NCI-H524 (cell line): ENCODE measurements around the gene GOLGA6C.
"Not testable (repeated sequence)": the region's sequence is repeated elsewhere in the genome, so short reads cannot be mapped to it uniquely, and the experiment has no call there.

Experiments used
- DNase-seq, 2 experiments: peaks; one replicate each; lab custom pipeline; 2025; lab: John Stamatoyannopoulos, UW

GOLGA6C gene

DNA sequence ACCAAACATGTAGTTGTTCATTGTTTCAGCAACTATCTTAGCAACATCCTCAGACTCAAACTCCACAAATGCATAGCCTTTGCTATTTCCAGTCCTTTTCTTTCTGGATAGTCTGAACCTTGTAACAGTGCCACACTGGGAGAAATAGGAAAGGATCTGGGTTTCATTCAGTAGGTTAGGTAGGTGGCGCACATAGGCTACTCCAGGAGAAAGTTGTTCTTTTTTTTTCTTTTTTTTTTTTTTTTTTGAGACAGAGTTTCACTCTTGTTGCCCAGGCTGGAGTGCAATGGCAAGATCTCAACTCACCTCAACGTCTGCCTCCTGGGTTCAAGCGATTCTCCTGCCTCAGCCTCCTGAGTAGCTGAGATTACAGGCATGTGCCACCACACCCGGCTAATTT lies 5.8 kb upstream of the GOLGA6C start:
- not testable (repeated sequence) for DNase-seq

DNA sequence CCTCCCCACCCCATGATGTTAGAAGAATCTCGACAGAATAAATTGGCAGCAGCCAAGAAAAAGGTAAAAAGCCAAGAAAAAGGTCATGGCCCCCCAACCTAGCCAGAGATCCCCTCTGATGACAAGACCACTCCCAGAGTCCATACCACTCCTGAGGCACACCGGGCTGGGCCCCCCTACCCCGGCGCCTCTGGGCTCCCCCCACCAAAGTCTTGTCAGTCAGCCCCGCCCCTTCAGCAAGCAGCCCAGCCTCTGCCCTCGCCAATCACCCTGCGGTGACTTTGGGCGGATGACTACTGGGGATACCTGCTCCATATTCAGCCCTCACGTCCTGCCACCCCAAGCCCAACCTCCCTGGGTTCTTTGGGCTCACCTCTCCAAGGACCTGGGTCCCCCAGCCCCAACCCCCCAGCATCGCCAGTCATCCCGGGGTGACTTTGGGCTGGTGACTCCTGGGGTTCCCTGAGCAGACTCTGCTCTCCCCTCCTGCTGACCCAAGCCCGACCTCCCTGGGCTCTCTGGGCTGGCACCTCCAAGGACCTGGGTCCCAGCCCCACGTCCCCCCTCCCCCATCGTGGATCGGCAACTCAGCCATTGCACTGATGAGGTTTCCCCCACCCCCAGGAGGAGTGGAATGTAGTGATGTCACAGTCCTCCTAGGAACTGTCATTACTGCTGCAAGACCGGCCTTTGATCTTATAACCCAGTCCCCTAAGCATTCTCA lies 648 bp downstream of the GOLGA6C start:
- not testable (repeated sequence) for DNase-seq

DNA sequence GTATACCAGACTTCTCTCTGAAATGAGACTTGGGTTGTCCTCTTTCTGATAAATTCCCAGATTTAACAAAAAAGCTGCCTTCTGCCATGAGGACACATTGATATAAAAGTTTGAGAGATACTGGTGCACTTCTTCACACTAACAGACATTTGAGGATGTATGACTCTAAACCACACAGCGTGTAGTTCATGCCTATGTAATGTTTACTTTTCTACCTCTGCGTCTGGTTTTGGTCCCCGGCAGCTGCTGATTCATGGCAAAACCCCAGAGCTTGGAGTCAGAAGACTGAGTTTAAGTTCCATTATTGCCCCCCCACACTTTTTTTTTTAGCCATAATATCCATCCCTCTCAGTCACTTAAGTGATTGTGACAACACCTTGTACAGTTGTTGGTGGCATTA lies 1.7 kb downstream of the GOLGA6C start:
- not testable (repeated sequence) for DNase-seq

DNA sequence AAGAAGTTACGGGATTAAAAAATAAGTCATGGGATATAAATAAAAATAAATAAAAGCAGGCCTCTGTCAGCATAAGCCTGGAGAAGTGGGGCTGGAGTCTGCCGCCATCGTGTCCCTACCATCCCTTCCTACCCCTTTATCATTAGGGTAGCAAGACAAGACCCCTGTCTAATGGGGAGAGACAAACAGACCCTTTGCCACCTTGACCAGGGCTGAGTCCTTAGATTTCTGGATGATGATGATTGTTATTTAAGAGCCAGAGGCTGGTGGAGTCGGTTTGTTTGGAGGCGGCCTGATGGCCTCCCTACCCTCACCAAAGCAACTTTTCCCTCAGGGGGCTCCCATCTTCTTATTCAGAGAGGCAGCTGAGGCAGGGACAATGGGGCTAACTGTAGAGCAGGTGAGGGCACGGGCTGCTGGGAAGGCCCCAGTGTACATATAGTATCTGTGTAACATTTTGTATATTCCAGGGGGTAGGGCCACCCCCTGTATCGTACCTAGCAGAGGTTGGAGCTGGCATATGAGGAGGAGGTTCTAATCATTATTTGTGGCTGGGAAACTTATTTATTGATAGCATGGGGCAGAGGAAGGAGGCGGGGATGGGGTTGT lies 15.7 kb downstream of the GOLGA6C start:
- not testable (repeated sequence) for DNase-seq

DNA sequence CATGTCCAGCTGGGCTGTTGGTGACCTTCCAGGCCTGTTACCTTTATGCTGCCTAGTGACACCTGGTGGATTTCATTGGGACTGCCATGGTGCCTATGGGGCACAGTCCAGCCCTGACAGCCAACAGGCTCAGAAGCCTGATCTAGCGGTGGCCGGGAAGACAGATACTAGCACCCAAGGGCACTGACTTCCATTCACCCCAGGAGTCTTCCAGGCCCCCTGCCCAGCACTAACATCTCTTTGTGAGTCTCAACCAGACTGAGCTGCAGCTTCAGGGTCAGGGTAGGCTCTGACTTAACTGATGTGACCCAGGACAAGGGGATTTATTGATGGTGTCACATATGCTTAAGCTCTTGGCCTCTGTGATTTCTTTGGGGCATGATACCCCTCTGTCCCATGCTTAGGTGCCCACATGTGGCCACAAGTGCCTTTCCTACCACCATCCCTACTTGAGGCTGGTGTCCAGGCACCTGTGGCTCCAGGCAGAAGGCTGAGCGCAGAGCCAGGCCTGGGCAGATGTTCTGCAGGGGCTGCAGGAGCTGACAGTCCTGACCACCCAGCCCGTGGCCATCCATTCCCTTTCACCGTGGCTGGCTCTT lies 16.5 kb downstream of the GOLGA6C start:
- DNase-seq, result not testable (repeated sequence)

DNA sequence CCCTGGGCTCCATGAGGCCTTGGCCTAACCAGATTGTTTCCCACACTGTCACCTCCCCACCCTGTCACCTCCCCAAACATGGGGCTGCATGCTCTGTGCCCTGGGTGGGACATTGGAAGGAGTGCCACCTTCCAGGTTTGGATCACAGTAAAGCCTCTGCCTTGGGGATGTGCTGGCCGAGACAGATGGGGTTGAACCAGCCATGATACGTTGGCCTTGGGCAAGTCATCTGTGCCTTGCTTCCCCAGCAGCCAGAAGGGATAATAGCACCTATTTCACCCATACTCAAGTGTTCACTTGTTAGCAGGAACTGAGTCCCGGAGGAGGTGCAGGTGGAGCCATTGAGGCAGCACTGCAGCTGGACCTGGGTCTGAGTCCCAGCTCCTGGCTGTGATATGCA lies 17.5 kb downstream of the GOLGA6C start:
- DNase-seq, result not testable (repeated sequence)

DNA sequence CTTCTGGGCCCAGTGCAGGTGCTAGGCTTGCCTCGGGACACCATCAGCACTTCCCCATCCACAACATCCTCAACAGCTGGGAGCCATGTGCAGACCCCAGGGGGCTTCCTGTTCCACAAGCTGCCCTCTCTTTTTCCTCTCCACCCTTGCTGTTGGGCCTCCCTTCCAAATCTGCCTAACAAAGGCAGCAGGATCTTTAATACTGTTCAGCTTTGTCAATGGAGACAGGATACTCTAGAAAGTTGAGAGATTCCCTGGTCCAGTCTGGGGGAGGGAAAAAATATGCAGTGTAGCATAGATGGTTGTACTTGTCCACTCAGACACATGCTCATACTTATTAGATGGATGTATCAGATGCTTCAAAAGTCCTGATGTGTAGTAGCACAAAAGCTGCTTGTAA lies 20.4 kb downstream of the GOLGA6C start:
- not testable (repeated sequence) for DNase-seq

DNA sequence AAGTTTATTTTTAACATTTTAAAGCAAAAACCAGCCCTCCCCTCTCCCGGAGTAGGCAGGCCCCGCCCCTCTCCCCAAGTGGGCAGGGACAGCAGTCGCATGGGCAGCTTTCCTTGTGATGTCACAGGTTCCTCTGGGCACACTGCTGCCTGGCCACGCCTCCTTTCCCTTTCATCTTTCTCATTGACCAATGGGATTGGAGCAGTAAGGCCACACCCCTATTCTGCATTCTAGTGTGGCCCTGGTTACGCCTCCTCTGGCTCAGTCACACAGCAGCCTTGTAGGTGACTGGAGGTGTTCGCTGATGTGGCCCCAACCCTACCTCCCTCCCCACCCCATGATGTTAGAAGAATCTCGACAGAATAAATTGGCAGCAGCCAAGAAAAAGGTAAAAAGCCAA lies 24.4 kb downstream of the GOLGA6C start, which contains the start of gene GOLGA6D:
Gene GOLGA6D, plus strand, starts transcription at position 264 of the 400 bp plus-strand sequence. Its CDS starts 41 bp downstream, at position 305.
- DNase-seq, result not testable (repeated sequence)

DNA sequence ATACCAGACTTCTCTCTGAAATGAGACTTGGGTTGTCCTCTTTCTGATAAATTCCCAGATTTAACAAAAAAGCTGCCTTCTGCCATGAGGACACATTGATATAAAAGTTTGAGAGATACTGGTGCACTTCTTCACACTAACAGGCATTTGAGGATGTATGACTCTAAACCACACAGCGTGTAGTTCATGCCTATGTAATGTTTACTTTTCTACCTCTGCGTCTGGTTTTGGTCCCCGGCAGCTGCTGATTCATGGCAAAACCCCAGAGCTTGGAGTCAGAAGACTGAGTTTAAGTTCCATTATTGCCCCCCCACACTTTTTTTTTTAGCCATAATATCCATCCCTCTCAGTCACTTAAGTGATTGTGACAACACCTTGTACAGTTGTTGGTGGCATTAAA lies 26.0 kb downstream of the GOLGA6C start:
- not testable (repeated sequence) for DNase-seq

DNA sequence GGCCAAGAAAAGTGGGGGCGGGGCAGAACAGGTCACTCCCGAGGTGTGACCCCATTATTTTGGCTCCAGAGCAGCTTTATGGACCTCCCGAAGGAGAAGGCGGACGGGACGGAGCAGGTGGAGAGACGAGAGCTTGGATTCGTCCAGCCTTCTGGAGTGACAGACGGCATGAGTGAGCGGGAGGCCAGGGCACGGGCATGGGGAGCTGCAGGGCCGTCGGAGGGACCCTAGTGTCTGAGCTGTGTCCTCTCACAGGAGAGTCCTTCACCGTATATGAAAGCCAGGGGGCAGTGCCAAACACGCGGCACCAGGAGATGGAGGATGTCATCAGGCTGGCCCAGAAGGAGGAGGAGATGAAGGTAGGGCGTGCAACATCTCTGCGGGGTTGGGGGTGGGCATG lies 35.5 kb downstream of the GOLGA6C start:
- not testable (repeated sequence) for DNase-seq

DNA sequence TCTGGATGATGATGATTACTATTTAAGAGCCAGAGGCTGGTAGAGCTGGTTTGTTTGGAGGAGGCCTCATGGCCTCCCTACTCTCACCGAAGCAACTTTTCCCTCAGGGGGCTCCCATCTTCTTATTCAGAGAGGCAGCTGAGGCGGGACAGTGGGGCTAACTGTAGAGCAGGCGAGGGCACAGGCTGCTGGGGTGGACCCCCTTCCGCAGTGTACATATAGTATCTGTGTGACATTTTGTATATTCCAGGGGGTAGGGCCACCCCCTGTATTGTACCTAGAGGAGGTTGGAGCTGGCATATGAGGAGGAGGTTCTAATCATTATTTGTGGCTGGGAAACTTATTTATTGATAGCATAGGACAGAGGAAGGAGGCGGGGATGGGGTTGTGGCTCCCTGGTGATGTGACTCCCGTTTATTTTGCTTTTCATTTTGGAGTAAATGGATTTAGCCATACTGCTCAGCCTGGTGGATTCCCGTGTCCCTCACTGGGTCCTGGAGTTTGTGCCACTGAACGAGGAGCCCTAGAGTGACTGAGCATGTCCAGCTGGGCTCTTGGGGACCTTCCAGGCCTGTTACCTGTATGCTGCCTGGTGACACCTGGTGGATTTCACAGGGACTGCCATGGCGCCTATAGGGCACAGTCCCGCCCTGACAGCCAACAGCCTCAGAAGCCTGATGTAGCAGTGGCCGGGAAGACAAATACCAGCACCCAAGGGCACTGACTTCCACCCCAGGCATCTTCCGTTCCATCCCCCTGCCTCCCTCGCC lies 40.6 kb downstream of the GOLGA6C start:
- DNase-seq, result not testable (repeated sequence)

DNA sequence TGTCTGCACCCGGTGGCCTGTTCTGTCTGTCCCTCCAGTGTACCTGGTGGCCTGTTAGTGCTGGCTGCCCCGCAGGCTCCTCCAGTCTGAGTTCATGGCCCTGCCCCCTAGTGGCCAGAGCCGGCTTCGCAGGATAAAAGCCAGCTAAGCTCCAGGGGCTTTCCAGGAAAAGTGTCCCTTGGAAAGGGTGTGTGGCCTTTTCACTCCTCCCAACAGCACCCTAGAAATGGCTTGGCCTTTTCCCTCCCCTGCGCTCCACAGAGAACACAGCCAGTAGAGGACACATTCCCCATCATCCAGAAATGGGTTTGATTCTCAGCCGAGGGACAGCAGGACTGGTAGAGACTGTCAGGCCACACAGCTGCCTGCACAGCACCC lies 41.2 kb downstream of the GOLGA6C start:
- not testable (repeated sequence) for DNase-seq

DNA sequence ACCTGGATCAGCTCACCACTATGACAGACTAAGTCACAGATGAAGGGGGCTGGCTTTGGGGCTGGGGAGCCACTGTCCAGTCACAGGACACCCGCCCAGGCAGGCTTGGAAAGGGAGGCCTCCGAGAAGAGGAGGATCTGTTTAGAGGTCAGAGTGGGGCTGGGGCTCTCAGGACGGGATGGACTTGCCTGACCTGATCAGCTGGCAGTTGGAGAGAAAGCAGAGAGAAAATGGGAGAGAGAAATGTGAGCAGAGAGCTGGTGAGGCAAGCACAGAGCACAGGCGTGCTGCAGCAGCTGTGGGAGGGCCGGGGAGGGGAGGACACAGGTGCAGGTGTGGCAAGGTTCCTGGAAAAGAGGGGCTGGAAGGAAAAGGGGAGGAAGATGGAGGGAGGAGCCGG lies 41.9 kb downstream of the GOLGA6C start:
- DNase-seq, result not testable (repeated sequence)

DNA sequence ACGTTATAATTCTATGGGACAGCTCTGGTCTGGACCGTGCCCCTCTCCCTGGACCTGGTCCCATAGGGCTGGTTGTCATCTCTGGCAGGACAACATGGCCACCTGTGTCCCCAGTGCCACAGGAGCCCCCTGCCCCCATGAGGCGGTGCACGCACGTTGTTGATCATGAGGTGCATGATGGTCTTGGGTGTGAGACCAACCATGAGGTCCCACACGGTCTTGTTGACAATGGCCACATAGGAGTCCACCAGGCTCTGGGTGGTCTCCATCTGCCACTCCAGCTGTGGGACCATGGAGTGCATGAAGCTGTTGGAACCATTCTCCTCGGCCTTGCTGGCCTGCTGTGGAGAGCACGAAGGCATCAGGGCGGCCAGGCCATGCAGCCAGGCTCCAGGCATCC lies 44.2 kb downstream of the GOLGA6C start:
- DNase-seq, result no peak

DNA sequence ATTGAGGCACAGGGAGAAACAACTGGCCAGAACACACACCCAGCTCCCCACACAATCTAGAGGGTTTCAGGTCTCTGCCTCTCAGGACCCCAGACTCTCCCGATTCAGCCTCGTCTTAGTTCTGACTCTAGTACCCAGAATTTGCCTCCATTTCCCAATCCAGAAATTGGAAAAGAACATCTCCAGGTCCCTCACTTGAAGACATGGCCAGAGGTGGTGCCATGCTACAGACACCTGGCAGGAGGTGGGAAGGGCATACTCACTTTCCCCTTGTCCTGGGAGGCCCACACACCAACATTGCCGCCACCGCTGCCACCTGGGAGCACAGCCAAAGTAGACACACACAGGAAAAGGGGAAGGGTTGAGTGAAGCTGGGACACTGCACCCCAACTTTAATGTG lies 44.6 kb downstream of the GOLGA6C start:
- DNase-seq, result not testable (repeated sequence)

DNA sequence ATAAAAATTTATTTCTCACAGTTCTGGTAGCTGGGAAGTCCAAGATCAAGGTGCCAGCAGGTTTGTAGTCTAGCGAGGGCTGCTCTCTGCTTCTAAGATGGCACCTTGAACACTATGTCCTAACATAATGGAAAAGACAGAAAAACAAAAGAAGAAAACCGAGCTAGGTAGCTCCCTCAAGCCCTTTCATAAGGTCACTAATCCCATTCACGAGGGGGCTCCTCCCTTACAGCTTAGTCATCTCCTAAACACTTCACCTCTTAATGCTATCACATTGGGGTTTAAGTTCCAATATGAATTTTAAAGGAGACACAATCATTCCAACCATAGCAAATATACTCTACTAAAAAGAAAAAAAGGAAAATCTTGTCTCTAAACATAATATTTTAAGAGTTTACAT lies 48.1 kb downstream of the GOLGA6C start:
- DNase-seq, result no peak

DNA sequence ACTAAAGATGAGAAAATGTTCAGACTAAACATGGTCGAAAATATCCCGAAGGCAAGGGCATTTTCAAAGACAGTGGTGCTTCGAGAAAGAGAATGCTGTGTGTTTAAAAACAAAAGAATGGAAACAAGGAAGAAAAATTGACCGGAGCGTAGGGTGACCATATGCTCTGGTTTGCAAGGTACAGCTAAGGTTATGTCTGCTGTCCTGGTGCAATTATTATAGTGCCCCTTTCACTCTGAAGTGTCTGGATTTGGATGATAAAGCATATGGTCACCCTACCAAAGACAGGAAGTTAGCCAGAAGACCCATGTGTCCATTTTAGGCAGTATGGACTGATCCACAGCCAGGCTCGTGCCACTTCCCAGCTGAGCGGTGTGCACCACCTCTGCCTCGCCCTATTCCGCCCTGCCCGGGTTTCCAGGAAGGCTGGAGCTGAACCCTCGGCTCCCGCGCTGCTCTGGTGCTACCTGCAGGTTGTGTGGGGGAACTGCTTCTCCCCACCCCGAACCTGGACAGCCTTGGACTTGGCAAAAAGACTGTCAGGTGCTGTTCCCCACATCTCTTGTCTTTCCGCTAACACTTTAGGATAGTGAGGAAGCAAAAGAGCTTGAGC lies 49.8 kb downstream of the GOLGA6C start:
- DNase-seq, result peak; percentile 74 to 80

DNA sequence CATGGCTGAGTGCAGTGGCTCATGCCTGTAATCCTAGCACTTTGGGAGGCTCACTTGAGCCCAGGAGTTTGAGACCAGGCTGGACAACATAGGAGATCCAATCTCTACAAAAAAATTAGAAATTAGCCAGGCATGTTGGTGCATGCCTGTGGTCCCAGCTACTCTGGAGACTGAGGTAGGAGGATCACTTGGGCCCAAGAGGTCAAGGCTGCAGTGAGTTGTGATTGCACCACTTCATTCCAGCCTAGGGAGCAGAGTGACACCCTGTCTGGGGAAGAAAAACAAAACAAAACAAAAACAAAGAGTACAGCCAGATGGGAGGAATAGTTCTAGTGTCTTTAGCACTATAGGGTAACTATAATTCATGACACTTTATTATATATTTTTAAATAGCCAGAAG lies 51.6 kb downstream of the GOLGA6C start:
- no peak for DNase-seq

DNA sequence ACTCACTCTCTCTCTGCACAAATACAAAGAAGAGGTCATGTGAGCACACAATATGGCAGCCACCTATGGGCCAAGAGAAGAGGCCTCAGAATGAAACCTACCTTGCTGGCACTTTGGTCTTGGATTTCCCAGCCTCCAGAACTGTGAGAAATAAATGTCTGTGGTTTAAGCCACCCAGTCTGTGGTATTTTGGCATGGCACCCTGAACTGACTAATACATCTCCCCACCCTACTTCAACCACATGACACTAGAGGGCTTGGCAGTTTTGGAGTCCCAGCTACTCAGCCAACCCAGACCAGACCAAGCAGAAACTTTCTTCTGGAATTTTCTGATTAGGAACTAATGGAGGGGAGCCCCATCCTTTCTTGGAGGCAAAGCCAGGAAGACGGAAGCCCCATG lies 54.4 kb downstream of the GOLGA6C start:
- DNase-seq, result not testable (repeated sequence)

DNA sequence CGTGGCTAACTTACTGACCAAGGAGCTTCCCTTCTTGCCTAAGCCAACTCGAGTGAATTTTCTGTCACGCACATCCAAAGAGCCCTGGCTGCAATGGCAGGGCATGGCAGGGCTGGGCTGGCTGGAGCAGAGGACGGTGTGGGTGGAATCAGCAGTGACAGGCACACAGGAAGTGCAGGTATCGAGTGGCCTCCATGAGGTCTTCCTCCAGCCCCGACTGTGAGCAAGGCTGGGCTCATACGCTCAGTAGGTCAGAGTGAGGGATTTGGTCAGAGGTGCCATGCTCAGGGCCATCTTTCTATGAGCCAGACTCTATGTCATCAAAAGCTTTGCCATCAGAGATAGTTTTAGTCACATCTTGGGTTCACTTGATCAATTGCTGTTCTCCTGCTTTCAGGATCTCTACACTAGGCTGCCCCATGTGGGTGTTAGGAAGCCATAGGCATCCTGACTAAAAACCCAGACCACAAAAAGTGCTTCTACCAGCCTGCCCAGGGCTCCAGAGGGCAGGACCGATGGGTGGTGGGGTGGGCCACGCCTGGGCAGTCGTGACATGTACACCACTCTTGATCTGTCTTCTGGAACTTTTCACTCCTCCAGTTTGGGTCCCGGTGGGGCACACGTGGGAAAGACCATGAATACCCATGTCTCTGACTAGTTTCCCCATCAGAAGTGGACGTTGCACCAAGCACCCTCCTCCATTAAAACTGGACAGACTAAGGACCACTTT lies 55.1 kb downstream of the GOLGA6C start:
- DNase-seq, result no peak

DNA sequence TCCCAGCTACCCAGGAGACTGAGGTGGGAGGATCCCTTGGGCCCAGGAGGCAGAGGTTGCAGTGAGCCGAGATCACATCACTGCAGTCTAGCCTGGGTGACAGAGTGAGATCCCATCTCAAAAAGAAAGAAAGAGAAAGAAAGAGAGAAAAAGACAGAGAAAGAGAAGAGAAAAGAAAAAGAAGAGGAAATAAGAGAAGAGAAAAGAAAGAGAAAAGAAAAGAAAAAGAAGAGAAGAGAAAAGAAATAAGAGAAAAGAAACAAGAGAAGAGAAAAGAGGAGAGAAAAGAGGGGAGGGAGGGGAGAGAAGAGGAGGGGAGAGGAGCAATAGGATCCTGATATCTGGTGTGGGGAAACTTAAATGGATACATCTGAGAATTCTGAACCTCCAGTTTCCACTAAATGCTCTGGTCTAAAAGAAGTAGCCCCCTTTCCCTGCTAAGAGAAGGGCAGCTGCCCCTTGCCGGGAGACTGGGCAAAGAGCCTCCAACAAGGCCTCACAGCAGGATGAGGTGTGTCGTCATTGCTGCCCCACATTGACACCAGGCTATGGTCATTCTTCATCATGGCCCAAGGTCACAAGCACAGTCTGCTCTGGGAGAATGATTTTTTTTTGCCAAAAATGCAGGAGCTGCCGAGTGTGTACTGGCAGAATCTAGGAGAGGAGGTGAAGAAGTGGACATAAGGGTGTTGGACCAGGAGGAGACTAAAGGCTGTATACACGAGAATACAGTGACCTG lies 56.6 kb downstream of the GOLGA6C start:
- no peak for DNase-seq
